ENCODE results near the gene FAM222B. TPM values are rescaled to one million over a fixed set of nuclear protein-coding genes. Genes with fewer than 3 reads are reported as not detected.

Gene FAM222B
- total and polyA plus RNA-seq, 4 donors = 2.8 to 5.4 (median 4.1) TPM

DNA sequence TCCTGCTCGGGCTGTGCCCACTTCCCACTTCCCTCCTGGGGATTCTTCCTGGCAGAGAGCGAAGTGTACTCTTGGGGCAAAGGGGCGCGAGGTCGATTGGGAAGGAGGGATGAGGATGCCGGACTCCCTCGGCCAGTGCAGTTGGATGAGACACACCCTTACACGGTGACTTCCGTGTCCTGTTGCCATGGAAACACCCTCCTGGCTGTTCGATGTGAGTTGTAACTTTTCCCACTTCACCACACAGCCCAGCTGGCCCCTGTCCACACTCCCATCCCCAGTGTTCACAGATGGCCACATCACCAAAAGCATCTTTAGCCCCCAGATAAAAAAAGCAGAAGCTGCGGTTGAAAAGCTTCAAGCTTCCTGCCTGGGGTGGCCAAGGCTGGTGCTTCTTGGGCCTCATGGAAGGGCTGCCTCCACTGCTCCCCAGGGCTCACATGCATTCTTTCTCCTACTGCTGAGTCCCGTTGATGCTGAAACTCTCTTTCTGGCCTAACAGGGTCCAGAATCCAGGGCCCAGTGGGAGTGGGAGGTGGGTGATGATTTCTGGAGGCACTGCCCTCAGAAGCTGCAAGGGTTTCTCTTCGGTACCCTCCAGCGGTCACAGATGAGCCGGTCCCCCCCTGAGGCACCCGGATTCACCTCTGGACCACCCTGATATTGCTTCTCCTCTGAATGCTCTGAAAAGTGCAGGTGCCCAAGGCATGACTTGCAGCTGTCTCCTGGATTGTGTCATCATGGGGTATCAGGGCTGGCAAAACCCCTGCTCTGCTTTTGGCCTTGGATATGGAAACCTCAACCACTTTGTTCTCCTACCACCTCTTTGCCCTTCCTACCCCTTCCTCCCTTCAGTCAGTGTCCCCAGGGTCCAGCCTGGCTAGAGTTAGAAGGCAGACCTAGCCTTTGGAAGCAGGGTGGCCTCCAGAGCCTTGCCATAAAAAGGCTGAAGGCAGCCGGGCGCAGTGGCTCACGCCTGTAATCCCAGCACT, 100.9 kb downstream of the FAM222B start:
- H3K9me3 ChIP-seq (ENCODE audit: control insufficient read depth in 4 of 4, low read length in 3 of 4) = no peaks in the 10 kb centered on the region
- peaks cover 11 to 23% (median 19%) of the 10 kb centered on the region in 4 donors for H3K4me1 ChIP-seq (ENCODE audit: control insufficient read depth in 4 of 4, insufficient read depth in 4 of 4, low read length in 3 of 4)
- WGBS = 83% methylated on average over 19 of the region's 19 CpGs
- no peak for DNase-seq (ENCODE audit: low spot score)
- no peaks in the 10 kb centered on the region for H3K36me3 ChIP-seq (ENCODE audit: control insufficient read depth in 4 of 4, insufficient read depth in 3 of 4, low read depth in 1 of 4, low read length in 3 of 4)
- H3K27me3 ChIP-seq (ENCODE audit: control insufficient read depth in 4 of 4, insufficient read depth in 4 of 4, low read length in 3 of 4) = no peaks in the 10 kb centered on the region
- no peak overlapping the region for H3K4me3 ChIP-seq (ENCODE audit: low read depth in 1 of 3, low read length in 3 of 3)
- no peak overlapping the region for H3K9ac ChIP-seq (ENCODE audit: low read depth in 1 of 2, low read length in 2 of 2)
- no peak for TF ChIP-seq HNF4A (conservative IDR thresholded peaks at IDR 0.05)
- TF ChIP-seq EGR1 (IDR thresholded peaks at IDR 0.05; ENCODE audit: low read depth in 2 of 2) = no peak
- no peak for TF ChIP-seq SP1 (IDR thresholded peaks at IDR 0.05)
- no peak for TF ChIP-seq FOXA1 (IDR thresholded peaks at IDR 0.05)
- no peak for TF ChIP-seq GABPA (IDR thresholded peaks at IDR 0.05 in 1 of 2, conservative IDR thresholded peaks at IDR 0.05 in 1 of 2)
- no peak for TF ChIP-seq TAF1 (conservative IDR thresholded peaks at IDR 0.05)
- TF ChIP-seq RXRA (IDR thresholded peaks at IDR 0.05) = no peak
- TF ChIP-seq, protein P1, sequence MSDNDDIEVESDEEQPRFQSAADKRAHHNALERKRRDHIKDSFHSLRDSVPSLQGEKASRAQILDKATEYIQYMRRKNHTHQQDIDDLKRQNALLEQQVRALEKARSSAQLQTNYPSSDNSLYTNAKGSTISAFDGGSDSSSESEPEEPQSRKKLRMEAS (IDR thresholded peaks at IDR 0.05) = no peak
- TF ChIP-seq CTCF (IDR thresholded peaks at IDR 0.05; ENCODE audit: low read depth, low read length, missing input control) = no peak
- TF ChIP-seq HNF4G (IDR thresholded peaks at IDR 0.05) = no peak
- TF ChIP-seq NR2F2 (IDR thresholded peaks at IDR 0.05) = no peak
- TF ChIP-seq ATF3 (IDR thresholded peaks at IDR 0.05) = no peak
- no peak for TF ChIP-seq YY1 (IDR thresholded peaks at IDR 0.05)
- no peak for TF ChIP-seq RAD21 (IDR thresholded peaks at IDR 0.05)
- H3K27ac ChIP-seq (ENCODE audit: low read depth in 1 of 2, low read length in 2 of 2) = no peak overlapping the region

- no peaks in the 10 kb centered on the region for H3K27me3 ChIP-seq (ENCODE audit: control insufficient read depth in 4 of 4, insufficient read depth in 4 of 4, low read length in 3 of 4)
- no peaks in the 10 kb centered on the region for H3K36me3 ChIP-seq (ENCODE audit: control insufficient read depth in 4 of 4, insufficient read depth in 3 of 4, low read depth in 1 of 4, low read length in 3 of 4)
- no peak overlapping the region for H3K27ac ChIP-seq (ENCODE audit: low read depth in 1 of 2, low read length in 2 of 2)
- H3K9ac ChIP-seq (ENCODE audit: low read depth in 1 of 2, low read length in 2 of 2) = no peak overlapping the region
- peaks cover 4 to 13% (median 9%) of the 10 kb centered on the region in 4 donors for H3K4me1 ChIP-seq (ENCODE audit: control insufficient read depth in 4 of 4, insufficient read depth in 4 of 4, low read length in 3 of 4)
- 91% methylated on average over 10 of the region's 10 CpGs for WGBS
- H3K9me3 ChIP-seq (ENCODE audit: control insufficient read depth in 4 of 4, low read length in 3 of 4) = no peaks in the 10 kb centered on the region
- no peak overlapping the region for H3K4me3 ChIP-seq (ENCODE audit: low read depth in 1 of 3, low read length in 3 of 3)
- DNase-seq (ENCODE audit: low spot score) = no peak
- TF ChIP-seq, protein P2, sequence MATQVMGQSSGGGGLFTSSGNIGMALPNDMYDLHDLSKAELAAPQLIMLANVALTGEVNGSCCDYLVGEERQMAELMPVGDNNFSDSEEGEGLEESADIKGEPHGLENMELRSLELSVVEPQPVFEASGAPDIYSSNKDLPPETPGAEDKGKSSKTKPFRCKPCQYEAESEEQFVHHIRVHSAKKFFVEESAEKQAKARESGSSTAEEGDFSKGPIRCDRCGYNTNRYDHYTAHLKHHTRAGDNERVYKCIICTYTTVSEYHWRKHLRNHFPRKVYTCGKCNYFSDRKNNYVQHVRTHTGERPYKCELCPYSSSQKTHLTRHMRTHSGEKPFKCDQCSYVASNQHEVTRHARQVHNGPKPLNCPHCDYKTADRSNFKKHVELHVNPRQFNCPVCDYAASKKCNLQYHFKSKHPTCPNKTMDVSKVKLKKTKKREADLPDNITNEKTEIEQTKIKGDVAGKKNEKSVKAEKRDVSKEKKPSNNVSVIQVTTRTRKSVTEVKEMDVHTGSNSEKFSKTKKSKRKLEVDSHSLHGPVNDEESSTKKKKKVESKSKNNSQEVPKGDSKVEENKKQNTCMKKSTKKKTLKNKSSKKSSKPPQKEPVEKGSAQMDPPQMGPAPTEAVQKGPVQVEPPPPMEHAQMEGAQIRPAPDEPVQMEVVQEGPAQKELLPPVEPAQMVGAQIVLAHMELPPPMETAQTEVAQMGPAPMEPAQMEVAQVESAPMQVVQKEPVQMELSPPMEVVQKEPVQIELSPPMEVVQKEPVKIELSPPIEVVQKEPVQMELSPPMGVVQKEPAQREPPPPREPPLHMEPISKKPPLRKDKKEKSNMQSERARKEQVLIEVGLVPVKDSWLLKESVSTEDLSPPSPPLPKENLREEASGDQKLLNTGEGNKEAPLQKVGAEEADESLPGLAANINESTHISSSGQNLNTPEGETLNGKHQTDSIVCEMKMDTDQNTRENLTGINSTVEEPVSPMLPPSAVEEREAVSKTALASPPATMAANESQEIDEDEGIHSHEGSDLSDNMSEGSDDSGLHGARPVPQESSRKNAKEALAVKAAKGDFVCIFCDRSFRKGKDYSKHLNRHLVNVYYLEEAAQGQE (IDR thresholded peaks at IDR 0.05) = no peak
- TF ChIP-seq EGR1 (IDR thresholded peaks at IDR 0.05; ENCODE audit: low read depth in 2 of 2) = no peak
- TF ChIP-seq, protein P1 (IDR thresholded peaks at IDR 0.05) = no peak
- TF ChIP-seq HNF4G (IDR thresholded peaks at IDR 0.05) = no peak
- TF ChIP-seq, protein P3, sequence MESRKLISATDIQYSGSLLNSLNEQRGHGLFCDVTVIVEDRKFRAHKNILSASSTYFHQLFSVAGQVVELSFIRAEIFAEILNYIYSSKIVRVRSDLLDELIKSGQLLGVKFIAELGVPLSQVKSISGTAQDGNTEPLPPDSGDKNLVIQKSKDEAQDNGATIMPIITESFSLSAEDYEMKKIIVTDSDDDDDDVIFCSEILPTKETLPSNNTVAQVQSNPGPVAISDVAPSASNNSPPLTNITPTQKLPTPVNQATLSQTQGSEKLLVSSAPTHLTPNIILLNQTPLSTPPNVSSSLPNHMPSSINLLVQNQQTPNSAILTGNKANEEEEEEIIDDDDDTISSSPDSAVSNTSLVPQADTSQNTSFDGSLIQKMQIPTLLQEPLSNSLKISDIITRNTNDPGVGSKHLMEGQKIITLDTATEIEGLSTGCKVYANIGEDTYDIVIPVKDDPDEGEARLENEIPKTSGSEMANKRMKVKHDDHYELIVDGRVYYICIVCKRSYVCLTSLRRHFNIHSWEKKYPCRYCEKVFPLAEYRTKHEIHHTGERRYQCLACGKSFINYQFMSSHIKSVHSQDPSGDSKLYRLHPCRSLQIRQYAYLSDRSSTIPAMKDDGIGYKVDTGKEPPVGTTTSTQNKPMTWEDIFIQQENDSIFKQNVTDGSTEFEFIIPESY (IDR thresholded peaks at IDR 0.05) = no peak
- no peak for TF ChIP-seq CTCF (IDR thresholded peaks at IDR 0.05; ENCODE audit: low read depth, low read length, missing input control)
- no peak for TF ChIP-seq FOXA2 (IDR thresholded peaks at IDR 0.05)
- no peak for TF ChIP-seq GABPA (IDR thresholded peaks at IDR 0.05 in 1 of 2, conservative IDR thresholded peaks at IDR 0.05 in 1 of 2)
- TF ChIP-seq ATF3 (IDR thresholded peaks at IDR 0.05) = no peak
These were observed 101.9 kb downstream of the FAM222B start for GRCh38 chr17:28740406-28741357.

Measured in liver (tissue), 9 donors.